HCT116 (cell line): ENCODE results near the gene CACNB2. TPM values are rescaled to one million over a fixed set of nuclear protein-coding genes. Genes with fewer than 3 reads are reported as not detected.

Experiments
- ATAC-seq: fragments of 200-7000 bp; cut with Tn5 transposase; 2 replicates; pipeline ENCODE4 v1.9.1; 2020; ENCODE audit warnings: mild to moderate bottlenecking, moderate library complexity
- BruUV-seq: library from RNA; stranded (reverse); fragments of 400-500 nt; replicated peaks from 2 replicates; lab custom pipeline; 2021; lab: Mats Ljungman, UMichigan
- CTCF ChIA-PET: fragments of 300-600 bp; sonication (Branson Sonifier 250); formaldehyde crosslinking; loops from one replicate; lab custom pipeline; 2021; ENCODE audit warnings: antibody characterized with exemption; lab: Charles Lee
- POLR2A ChIA-PET: fragments of 300-600, 350-600 bp; sonication (Branson Sonifier 250); formaldehyde crosslinking; loops from one replicate; lab custom pipeline; 2021; ENCODE audit warnings: antibody characterized with exemption; lab: Charles Lee
- RAD21 ChIA-PET, 2 experiments: fragments of 300-600 bp; sonication (Branson Sonifier 250); formaldehyde crosslinking; loops; one replicate each; lab custom pipeline; 2023; ENCODE audit warnings: low total read pairs in 2 of 2; ENCODE audit not compliant: uncharacterized antibody in 2 of 2, unreplicated experiment in 2 of 2, low non-redundant PET in 1 of 2; lab: Charles Lee
- DNase-seq: peaks from one replicate; pipeline ENCODE4 v3.0.0-alpha.2; 2010; ENCODE audit warnings: low read depth, low spot score
- H2AFZ ChIP-seq: fragments of 200-600 bp; shearing (Covaris generic), sonication (generic); 2 replicates; pipeline ENCODE4 v1.6.1; 2017; ENCODE audit warnings: low read depth, mixed run types, mixed read lengths, antibody characterized with exemption, low read length; ENCODE audit not compliant: poor library complexity, severe bottlenecking
- H3K27ac ChIP-seq: 2 replicates; pipeline ENCODE4 v1.5.1; 2012; ENCODE audit warnings: low read depth, low read length
- H3K27me3 ChIP-seq: fragments of 200-600 bp; sonication (generic); 2 replicates; pipeline ENCODE4 v1.6.1; 2016; ENCODE audit warnings: mixed run types, low read length, mixed read lengths; ENCODE audit not compliant: insufficient read depth
- H3K36me3 ChIP-seq, 2 experiments: fragments of 200-500 bp in 1 of 2; fragments of 200-600 bp in 1 of 2; sonication (Bioruptor generic) in 1 of 2; sonication (generic) in 1 of 2; 2 replicates each; pipeline versions ENCODE4 v1.5.1 to v1.6.1; 2014 to 2016; ENCODE audit warnings: low read length in 2 of 2, inconsistent platforms in 1 of 2, mixed read lengths in 1 of 2, mixed run types in 1 of 2; ENCODE audit not compliant: insufficient read depth in 2 of 2, control insufficient read depth in 1 of 2
- H3K4me1 ChIP-seq, 2 experiments: fragments of 200-600 bp in 1 of 2; sonication (generic) in 1 of 2; 2 replicates each; pipeline versions ENCODE4 v1.5.1 to v1.6.1; 2012 to 2017; ENCODE audit warnings: low read length in 2 of 2, inconsistent platforms in 1 of 2, mild to moderate bottlenecking in 1 of 2, mixed read lengths in 1 of 2, mixed run types in 1 of 2, moderate library complexity in 1 of 2; ENCODE audit not compliant: insufficient read depth in 2 of 2, control insufficient read depth in 1 of 2
- H3K4me2 ChIP-seq: fragments of 200-600 bp; sonication (generic); 2 replicates; pipeline ENCODE4 v1.6.1; 2017; ENCODE audit warnings: mixed run types, low read length, mixed read lengths
- H3K4me3 ChIP-seq, 2 experiments: fragments of 200-600 bp in 1 of 2; sonication (generic) in 1 of 2; replicated peaks in 1 of 2; 2 replicates each; pipeline ENCODE4 v1.5.1; 2011 to 2016; ENCODE audit warnings: low read length in 2 of 2, control low read depth in 1 of 2, low read depth in 1 of 2, mild to moderate bottlenecking in 1 of 2, mixed read lengths in 1 of 2, mixed run types in 1 of 2
- H3K79me2 ChIP-seq: fragments of 200-600 bp; sonication (generic); 2 replicates; pipeline ENCODE4 v1.6.1; 2017; ENCODE audit warnings: mild to moderate bottlenecking, mixed run types, low read length, moderate library complexity, mixed read lengths; ENCODE audit not compliant: insufficient read depth
- H3K9ac ChIP-seq: fragments of 200-600 bp; sonication (generic); 2 replicates; pipeline ENCODE4 v1.6.1; 2016; ENCODE audit warnings: low read length, mixed read lengths
- H3K9me2 ChIP-seq: fragments of 200-600 bp; sonication (generic), shearing (Covaris generic); 2 replicates; pipeline ENCODE4 v1.6.1; 2017; ENCODE audit warnings: mixed run types, mild to moderate bottlenecking, moderate library complexity; ENCODE audit not compliant: insufficient read depth
- H3K9me3 ChIP-seq, 2 experiments: fragments of 200-500 bp in 1 of 2; fragments of 200-600 bp in 1 of 2; sonication (Bioruptor generic) in 1 of 2; sonication (generic) in 1 of 2; 2 replicates each; pipeline ENCODE4 v1.6.1; 2014 to 2017; ENCODE audit warnings: low read length in 2 of 2, mixed read lengths in 2 of 2, inconsistent platforms in 1 of 2, low read depth in 1 of 2, mild to moderate bottlenecking in 1 of 2, mixed run types in 1 of 2, moderate library complexity in 1 of 2; ENCODE audit not compliant: control insufficient read depth in 1 of 2, insufficient read depth in 1 of 2
- H4K20me1 ChIP-seq: fragments of 200-600 bp; sonication (generic), shearing (Covaris generic); 2 replicates; pipeline ENCODE4 v1.6.1; 2017; ENCODE audit warnings: mixed run types, mild to moderate bottlenecking, moderate library complexity; ENCODE audit not compliant: insufficient read depth
- ATF3 ChIP-seq: IDR thresholded peaks from 2 replicates; pipeline ENCODE4 v1.6.1; 2012
- EZH2phosphoT487 ChIP-seq: fragments of 200-600 bp; IDR thresholded peaks from 2 replicates; pipeline ENCODE4 v1.6.1; 2018; ENCODE audit warnings: antibody characterized with exemption, borderline replicate concordance
- FOSL1 ChIP-seq: IDR thresholded peaks from 2 replicates; pipeline ENCODE4 v1.6.1; 2012; ENCODE audit warnings: low read depth
- JUND ChIP-seq: IDR thresholded peaks from 2 replicates; pipeline ENCODE4 v1.6.1; 2012
- MAX ChIP-seq: IDR thresholded peaks from 2 replicates; pipeline ENCODE4 v1.6.1; 2012
- RAD21 ChIP-seq: IDR thresholded peaks from 2 replicates; pipeline ENCODE4 v1.6.1; 2012; ENCODE audit warnings: low read depth, mild to moderate bottlenecking
- SRF ChIP-seq: IDR thresholded peaks from 2 replicates; pipeline ENCODE4 v1.6.1; 2012; ENCODE audit warnings: low read depth
- TCF7L2 ChIP-seq: IDR thresholded peaks from 2 replicates; pipeline ENCODE4 v1.7.0; 2011; ENCODE audit warnings: borderline replicate concordance, inconsistent platforms; ENCODE audit not compliant: insufficient read depth, insufficient read length; ENCODE audit errors: extremely low read depth
- YY1 ChIP-seq: IDR thresholded peaks from 2 replicates; pipeline ENCODE4 v1.6.1; 2011; ENCODE audit warnings: low read length, low read depth, moderate library complexity, mild to moderate bottlenecking; ENCODE audit not compliant: insufficient replicate concordance; ENCODE audit errors: extremely low read depth
- intact Hi-C: fragments of 100-400 bp; cut with micrococcal nuclease; formaldehyde crosslinking; loops from 2 replicates; pipeline ENCODE4 v1.10.0; 2022
- total RNA-seq: library from RNA; stranded (reverse); gene quantifications from one replicate; pipeline ENCODE4 v1.2.1, GENCODE V29; 2021; ENCODE audit not compliant: unreplicated experiment

Gene CACNB2
- total RNA-seq, 1 experiment from 2014 or later: 0.71 TPM

- no peak overlapping the region for H3K4me3 ChIP-seq
- ATAC-seq (no peak), DNase-seq (no peak)
- no TSS peak for BruUV-seq
- no peaks in the 10 kb centered on the region for H3K4me1 ChIP-seq
- no peaks in the 10 kb centered on the region for H3K79me2 ChIP-seq
- no peaks in the 10 kb centered on the region for H3K9me3 ChIP-seq
- H3K9me2 ChIP-seq: no peaks in the 10 kb centered on the region
- H3K27me3 ChIP-seq: no peaks in the 10 kb centered on the region
- no peaks in the 10 kb centered on the region for H3K36me3 ChIP-seq
- no peak overlapping the region for H2AFZ ChIP-seq
- intact Hi-C loops: no loop called here
- ChIA-PET POLR2A (no interaction called here), RAD21 (no interaction called here), CTCF (no interaction called here)
- H3K9ac ChIP-seq: no peak overlapping the region
- H3K4me2 ChIP-seq: no peak overlapping the region
- H3K27ac ChIP-seq: no peak overlapping the region
- TF ChIP-seq YY1 (no peak), ATF3 (no peak), RAD21 (no peak)
- TF ChIP-seq, all 23 proteins: peak for 0
- H4K20me1 ChIP-seq: no peaks in the 10 kb centered on the region
Measured at GRCh38 chr10:18294633-18295032, 154.4 kb downstream of the CACNB2 start.

- intact Hi-C loops: no loop called here
- ATAC-seq: no peak
- H3K36me3 ChIP-seq: no peaks in the 10 kb centered on the region
- no peak overlapping the region for H3K9ac ChIP-seq
- no peak overlapping the region for H3K27ac ChIP-seq
- CTCF ChIA-PET: no interaction called here
- H3K9me3 ChIP-seq: no peaks in the 10 kb centered on the region
- H3K4me2 ChIP-seq: no peak overlapping the region
- BruUV-seq: no TSS peak
- H3K4me1 ChIP-seq: no peaks in the 10 kb centered on the region
- no peaks in the 10 kb centered on the region for H3K27me3 ChIP-seq
- H4K20me1 ChIP-seq: no peaks in the 10 kb centered on the region
- DNase-seq: no peak
- H3K9me2 ChIP-seq: no peaks in the 10 kb centered on the region
- H3K79me2 ChIP-seq: no peaks in the 10 kb centered on the region
- POLR2A ChIA-PET: no interaction called here
- H3K4me3 ChIP-seq: no peak overlapping the region
- RAD21 ChIA-PET: no interaction called here
- no peak overlapping the region for H2AFZ ChIP-seq
- no peak for TF ChIP-seq EZH2phosphoT487
- no peak for TF ChIP-seq SRF
- no peak for TF ChIP-seq JUND
- TF ChIP-seq ATF3: no peak
- no peak for TF ChIP-seq RAD21
- TF ChIP-seq MAX: no peak
- TF ChIP-seq TCF7L2: no peak
- no peak for TF ChIP-seq FOSL1
Measured at GRCh38 chr10:18297659-18298058, 157.4 kb downstream of the CACNB2 start.
